Fibroblast of skin of back (primary cell): ENCODE measurements around the gene SPATS2.
A peak's percentile ranks its signal among the peaks of the same experiment; 100 is the strongest.

Experiments
- DNase-seq: peaks from one replicate; pipeline ENCODE4 v3.0.0-alpha.2; 2013

The SPATS2 gene

DNA sequence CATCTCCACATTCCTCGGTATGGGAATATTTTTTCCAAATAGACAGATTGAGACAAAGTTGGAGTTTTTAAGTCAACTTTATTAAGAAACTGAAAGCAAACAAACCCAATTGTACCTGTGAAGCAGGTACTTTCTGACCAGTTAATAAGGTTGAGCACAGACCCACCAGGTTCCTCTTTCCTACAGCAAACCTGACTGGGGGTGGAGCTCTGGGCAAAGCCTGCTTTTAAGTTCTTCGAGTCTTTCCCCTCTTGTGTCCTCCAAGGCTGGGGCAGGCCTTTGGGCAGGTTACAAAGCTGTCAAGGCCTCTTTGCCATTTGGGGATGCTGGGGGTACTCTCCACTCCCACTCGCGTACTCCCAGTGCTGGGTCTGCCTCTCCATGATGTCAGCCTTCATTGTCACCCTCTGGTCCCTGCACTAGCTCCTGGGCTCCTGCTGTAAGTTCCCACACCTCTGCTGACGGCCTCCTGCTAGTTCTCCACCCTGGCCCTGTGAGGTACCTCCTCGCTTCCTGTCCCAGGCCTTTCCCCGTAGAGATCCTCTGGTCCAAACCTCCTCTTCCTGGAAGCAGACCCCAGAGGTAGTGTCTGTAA is 174.7 kb downstream of the SPATS2 start:
- no peak for DNase-seq

DNA sequence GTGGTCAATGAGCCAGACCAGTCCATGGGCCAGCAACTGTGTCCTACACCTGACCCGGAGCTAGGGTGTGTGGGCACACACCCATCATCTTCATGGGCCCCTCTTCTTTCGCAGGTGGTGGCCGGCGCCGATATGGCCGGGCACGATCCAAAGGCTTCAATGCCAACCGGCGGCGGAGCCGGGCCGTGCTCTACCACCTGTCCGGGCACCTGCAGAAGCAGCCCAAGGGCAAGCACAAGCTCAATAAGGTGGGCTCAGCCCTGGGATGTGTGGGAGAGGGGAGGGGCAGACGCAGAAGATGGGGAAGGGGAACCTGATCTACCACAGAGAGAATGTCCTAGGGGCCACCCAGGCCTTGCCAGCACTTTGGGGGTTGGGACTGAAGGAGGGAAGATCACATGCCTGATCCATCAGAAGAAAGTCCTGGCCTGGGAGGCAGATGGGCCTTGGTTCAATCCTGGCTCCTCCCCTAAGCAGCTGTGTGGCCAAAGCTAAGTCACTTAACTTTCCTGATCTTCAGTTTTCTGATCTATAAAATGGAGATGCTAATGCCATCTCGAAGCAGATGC is 175.4 kb downstream of the SPATS2 start:
- DNase-seq: no peak

DNA sequence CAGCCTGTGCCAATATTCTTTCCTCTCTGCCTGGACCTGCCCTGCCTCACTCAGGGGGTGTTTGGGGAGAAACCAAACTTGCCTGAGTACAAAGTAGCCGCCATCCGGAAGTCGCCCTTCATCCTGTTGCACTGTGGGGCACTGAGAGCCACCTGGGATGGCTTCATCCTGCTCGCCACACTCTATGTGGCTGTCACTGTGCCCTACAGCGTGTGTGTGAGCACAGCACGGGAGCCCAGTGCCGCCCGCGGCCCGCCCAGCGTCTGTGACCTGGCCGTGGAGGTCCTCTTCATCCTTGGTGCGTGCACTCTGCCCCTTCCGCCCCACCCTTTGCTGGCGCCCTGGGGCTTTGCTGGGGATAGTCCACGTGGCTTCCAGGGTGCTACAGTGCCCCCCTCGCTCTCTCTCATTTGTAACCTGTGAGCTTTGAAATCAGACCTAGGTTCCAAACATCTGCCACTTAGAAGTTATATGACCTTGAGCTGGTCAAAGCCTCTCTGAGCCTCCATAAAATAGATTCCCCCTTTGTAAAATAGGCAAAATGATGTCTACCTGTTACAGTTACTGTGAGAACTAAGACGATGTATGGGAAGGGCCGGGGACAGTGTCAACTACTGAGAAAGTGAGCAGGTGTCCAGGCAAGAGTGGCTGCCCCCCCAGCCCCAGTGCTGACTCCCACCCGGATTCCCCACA is 176.1 kb downstream of the SPATS2 start:
- no peak for DNase-seq

DNA sequence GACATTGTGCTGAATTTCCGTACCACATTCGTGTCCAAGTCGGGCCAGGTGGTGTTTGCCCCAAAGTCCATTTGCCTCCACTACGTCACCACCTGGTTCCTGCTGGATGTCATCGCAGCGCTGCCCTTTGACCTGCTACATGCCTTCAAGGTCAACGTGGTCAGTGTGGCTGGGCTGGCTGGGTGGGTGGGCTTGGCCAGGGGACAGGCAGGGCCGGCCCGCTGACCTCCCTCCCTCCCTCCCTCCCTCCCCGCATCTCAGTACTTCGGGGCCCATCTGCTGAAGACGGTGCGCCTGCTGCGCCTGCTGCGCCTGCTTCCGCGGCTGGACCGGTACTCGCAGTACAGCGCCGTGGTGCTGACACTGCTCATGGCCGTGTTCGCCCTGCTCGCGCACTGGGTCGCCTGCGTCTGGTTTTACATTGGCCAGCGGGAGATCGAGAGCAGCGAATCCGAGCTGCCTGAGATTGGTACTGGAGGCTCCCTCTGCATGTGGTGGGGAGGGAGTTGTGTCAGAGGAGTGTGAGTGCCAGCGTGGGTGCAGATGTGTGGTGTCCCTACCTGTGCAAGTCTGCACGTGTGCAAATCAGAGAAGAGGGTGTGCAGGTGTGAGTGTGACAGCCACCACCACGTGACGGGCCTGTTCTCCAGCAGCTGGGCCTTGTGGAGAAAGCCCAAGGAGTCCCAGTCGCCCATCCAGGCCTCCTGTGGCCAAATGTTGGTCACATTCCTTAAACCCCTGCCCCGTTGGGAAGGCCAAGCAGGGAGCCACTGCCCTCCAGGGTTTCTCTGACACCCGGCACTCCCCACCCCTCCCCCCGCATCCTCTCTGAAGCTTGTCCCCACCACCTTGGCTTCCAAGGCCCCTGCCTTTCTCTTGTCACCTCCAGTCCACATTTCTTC is 176.9 kb downstream of the SPATS2 start:
- no peak for DNase-seq

GRCh38 chr12:49545815-49546214 is 178.6 kb downstream of the SPATS2 start:
- DNase-seq: no peak

- DNase-seq: no peak
These were observed 179.2 kb downstream of the SPATS2 start for GRCh38 chr12:49546481-49546880.

- DNase-seq: no peak
These were observed 179.9 kb downstream of the SPATS2 start for GRCh38 chr12:49547090-49547690.

DNA sequence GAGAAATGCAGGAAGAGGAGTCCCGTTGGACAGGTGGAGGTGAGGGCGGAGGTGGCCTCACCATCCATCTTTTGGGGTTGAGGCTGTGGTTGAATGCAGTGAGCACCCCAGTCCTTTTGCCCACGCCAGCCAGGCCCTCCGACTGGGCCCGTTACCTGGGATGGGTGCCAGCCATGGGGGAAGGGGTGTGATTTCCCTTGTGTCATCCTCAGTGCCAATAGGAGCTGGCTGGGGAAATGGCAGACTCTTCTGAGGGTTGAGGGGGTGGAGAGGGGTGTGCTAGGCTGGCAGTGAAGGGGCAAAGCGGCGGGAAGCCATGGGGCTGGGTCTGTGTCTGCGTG is 181.2 kb downstream of the SPATS2 start:
- no peak for DNase-seq

DNA sequence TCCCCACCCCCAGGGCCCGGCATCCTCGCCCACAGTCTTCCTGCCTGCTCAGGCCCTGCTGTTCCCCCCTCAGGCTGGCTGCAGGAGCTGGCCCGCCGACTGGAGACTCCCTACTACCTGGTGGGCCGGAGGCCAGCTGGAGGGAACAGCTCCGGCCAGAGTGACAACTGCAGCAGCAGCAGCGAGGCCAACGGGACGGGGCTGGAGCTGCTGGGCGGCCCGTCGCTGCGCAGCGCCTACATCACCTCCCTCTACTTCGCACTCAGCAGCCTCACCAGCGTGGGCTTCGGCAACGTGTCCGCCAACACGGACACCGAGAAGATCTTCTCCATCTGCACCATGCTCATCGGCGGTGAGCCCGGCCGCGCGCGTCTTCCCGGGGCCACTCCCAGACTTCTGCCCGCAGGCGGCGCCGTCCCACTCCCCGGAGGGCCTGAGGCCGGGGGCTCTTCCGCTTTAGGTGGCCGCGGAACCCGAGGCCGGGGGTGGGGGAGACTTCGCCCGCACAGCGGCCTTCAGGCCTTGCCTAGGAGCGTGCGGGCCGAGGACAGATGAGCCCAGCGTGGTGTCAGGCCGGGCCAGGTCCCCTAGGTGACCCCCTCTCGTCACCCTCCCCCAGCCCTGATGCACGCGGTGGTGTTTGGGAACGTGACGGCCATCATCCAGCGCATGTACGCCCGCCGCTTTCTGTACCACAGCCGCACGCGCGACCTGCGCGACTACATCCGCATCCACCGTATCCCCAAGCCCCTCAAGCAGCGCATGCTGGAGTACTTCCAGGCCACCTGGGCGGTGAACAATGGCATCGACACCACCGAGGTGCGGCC is 181.8 kb downstream of the SPATS2 start:
- peak; percentile 13 for DNase-seq

DNA sequence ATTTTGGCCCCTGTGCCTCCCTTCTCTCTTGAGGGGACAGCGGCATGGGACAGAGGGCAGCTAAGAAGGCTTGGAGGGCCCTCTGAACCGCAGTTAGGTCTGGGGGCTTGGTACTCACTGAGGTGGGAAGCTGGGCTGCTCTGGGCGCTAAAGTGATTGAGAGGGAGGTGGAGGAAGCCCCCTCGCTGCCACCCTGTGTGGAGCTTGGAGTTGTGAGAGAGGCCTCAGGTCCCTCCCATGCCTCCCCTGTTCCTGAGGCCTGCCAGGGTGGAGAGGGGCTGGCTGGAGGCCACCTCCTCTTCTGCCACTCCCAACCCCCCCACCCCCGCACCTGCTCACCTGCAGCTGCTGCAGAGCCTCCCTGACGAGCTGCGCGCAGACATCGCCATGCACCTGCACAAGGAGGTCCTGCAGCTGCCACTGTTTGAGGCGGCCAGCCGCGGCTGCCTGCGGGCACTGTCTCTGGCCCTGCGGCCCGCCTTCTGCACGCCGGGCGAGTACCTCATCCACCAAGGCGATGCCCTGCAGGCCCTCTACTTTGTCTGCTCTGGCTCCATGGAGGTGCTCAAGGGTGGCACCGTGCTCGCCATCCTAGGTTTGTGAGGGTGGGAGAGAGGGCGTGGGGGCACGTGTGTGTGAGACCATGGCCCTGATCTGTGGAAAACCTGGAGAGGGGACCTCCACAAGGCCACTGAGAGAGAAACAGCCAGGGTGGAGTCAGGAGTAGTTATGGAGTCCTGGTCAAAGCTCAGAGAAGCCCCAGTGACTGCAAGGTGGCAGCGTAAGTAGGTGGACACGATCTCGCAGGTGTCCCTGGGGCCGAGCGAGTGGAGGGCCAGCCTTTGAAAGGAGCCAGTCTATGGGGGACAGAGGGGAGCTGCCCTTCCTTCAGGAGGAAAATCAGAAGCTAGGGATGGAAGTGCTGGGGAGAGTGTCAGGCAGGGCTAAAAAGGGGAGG is 182.8 kb downstream of the SPATS2 start:
- DNase-seq: no peak

DNA sequence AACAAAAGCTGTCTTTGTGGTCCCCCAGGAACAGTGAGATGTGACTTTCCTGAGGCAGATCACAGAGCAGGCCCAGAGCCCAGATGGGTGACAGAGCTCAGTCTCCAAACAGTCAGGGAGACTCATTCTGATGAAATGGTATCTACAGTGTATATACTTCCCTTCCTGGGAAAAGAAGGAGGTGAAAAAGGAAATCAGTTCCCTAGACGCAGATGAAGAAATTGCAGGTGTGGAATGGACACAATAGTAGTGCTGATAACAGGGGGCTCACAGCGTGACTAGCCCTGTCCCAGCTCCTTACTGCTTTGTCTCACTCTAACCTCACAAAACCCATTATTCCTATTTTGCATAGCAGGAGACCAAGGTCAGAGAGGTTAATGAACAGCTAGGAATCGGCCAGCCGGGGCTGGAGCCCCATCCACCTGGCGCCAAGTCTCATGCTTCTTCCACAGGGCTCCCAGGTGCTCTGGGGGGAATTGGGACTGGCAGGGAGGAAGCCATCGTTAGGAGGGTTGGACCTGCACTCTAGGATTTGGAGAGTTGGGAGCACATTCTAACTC is 183.5 kb downstream of the SPATS2 start:
- DNase-seq: no peak

DNA sequence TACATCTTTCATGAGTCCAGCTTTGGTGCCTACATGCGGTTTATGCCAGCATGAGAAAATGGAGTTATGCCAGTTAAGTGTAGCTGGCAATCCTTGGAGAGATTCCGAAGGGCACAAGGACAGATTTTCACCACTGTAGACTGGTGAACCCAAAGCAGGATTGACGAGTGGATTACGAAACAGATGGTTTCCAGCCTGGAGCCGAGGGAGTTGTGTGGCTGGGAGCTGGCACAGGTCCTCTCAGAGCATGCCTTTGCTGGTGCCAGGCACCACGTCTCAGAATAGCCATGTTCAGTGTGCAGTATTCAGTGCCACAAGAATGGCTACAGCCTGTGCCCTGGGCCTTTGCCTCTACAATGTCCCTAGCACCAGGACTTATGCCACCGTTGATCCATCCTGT is 184.8 kb downstream of the SPATS2 start:
- DNase-seq: no peak

DNA sequence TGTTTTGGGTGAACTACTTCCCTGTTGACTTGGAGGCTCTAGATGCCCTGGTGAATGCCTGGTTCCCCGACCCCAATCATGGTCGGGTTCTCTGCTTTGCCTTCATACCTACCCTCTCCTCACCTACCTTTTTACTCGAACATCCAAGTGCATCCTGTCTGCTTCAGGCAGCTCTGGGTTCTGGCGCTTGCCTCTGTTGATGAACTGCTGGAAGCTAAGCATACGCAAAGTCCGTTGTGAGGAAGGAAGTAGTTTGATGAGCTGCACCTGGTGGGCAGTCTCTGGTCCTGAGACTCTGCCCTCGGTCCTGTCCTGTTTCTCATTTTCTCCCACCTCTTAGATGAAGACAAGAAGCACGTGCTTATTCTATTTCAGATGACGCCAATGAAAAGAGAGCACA is 185.2 kb downstream of the SPATS2 start:
- DNase-seq: no peak

GRCh38 chr12:49552899-49553298 is 185.6 kb downstream of the SPATS2 start:
- no peak for DNase-seq

DNA sequence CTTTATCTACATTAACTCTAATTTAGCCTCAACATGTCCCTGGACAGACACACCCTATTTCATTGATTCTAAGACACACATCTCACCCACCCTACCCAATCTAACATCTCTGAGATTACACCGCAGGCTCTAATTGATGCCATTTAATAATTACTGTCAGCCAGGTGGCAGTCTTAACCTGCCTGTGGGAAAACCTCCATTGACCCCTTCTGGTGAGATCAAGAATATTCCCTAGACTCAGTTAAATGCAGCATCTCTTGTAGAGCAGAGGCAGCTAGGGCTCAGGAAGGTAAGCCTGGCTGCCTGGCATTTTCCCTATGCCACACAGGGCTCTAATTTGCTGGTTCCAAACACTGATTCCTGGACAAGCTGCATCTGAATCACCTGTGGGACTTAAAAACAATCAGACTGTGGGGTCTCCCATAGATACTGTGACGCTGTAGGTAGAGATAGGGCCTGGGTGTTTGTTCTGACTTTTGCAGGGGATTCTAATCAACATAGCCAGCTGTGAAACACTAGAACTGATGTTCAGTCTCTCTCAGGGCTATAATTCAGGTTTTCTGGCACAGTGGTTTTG is 186.3 kb downstream of the SPATS2 start:
- DNase-seq: peak; percentile 12

DNA sequence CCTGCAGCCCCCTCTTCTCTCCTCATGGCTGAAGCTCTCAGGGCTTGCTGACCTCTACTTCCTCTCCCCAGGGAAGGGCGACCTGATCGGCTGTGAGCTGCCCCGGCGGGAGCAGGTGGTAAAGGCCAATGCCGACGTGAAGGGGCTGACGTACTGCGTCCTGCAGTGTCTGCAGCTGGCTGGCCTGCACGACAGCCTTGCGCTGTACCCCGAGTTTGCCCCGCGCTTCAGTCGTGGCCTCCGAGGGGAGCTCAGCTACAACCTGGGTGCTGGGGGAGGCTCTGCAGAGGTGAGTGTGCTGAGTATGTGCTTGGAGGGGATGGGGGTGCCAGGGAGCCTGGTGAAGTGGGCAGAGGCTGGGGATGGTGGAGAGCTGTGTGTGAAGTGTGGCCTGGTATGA is 187.0 kb downstream of the SPATS2 start:
- no peak for DNase-seq

DNA sequence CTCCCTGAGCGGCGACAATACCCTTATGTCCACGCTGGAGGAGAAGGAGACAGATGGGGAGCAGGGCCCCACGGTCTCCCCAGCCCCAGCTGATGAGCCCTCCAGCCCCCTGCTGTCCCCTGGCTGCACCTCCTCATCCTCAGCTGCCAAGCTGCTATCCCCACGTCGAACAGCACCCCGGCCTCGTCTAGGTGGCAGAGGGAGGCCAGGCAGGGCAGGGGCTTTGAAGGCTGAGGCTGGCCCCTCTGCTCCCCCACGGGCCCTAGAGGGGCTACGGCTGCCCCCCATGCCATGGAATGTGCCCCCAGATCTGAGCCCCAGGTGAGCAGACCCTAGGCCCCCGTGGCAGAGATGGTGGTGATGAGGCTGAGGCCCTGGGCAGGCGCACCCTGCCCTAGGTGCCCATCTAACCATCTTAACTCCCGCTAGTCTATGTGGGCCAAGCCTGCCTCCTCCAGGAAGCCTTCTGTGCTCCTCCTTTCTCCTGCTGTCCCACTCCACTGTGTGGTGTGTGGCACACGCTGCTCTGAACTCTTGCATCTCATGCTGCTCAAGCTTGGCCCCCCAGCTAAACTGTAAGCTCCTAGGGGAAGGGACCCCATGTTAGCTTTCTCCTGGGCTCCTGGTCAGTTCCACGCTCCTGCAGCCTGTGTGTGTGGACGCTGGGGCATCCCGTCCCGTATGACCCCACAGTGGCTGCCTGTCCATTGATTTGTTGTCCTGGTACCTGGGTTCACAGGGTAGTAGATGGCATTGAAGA is 188.5 kb downstream of the SPATS2 start:
- no peak for DNase-seq

DNA sequence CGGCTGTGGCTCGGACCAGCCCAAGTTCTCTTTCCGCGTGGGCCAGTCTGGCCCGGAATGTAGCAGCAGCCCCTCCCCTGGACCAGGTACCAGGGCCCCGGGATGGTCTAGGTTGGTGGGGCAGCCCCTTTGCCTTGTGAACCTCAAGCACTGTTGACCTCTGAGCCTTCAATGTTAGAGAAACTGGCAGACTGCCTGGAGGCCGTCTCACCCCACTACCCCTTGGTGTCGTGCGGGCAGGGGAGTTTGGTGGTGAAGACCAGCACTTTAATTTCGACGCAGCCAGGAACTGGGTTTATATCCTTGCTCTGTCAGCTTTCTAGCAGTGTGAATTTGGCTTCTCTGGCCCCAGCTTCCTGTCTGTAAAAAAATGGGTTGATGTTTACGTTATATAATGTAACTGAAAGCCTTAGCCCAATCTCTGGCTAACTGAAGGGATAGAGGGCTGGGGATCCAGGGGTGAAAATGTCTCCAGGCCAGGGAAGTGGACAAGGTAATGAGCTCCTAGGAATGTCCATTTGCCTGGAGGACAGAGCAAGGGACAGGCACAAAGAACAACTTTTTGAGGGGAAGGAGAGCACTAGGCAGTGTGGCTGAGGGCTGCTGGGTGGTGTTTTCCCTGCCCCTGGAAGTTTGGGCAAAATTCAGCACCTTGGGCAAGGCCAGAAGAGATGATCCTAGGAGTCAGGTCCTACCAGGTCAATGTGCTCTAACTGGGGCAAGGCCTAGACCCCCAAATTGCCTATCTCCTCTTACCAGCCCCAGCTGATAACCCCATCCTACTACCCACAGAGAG is 189.3 kb downstream of the SPATS2 start:
- DNase-seq: no peak
